K562 (cell line): ENCODE results near the gene BTBD1. TPM values are rescaled to one million over a fixed set of nuclear protein-coding genes. Genes with fewer than 3 reads are reported as not detected.
A peak's percentile ranks its signal among the peaks of the same experiment; 100 is the strongest.

Source experiments
- ARID4B ChIP-seq: sonication (generic); formaldehyde crosslinking; IDR thresholded peaks from 2 replicates; pipeline ENCODE4 v1.8.0; 2022; ENCODE audit warnings: mild to moderate bottlenecking, missing genetic modification reagents
- BRD4 ChIP-seq: fragments of 200-600 bp; sonication (generic); IDR thresholded peaks from 2 replicates; pipeline ENCODE4 v1.6.1; 2017; ENCODE audit warnings: inconsistent platforms
- CBX3 ChIP-seq, 2 experiments: IDR thresholded peaks; 1 replicate in 1 of 2; 2 replicates in 1 of 2; pipeline ENCODE4 v1.6.1; 2012; ENCODE audit warnings: inconsistent platforms in 2 of 2, low read length in 2 of 2, borderline replicate concordance in 1 of 2, control low read depth in 1 of 2
- CCNT2 ChIP-seq: IDR thresholded peaks from 2 replicates; pipeline ENCODE4 v1.6.1; 2011; ENCODE audit warnings: borderline replicate concordance, low read depth, mild to moderate bottlenecking, moderate library complexity, mixed read lengths, low read length; ENCODE audit not compliant: insufficient read length; ENCODE audit errors: extremely low read depth
- FOXM1 ChIP-seq, 2 experiments: fragments of 450-650 bp in 1 of 2; sonication (generic) in 1 of 2; formaldehyde crosslinking in 1 of 2; IDR thresholded peaks; 2 replicates each; pipeline versions ENCODE4 v1.6.1 to v1.9.0; 2017 to 2022; ENCODE audit warnings: low read depth in 2 of 2, mild to moderate bottlenecking in 2 of 2, missing genetic modification reagents in 1 of 2, moderate library complexity in 1 of 2
- KDM5B ChIP-seq: fragments of 200-600 bp; sonication (generic); IDR thresholded peaks from 2 replicates; pipeline ENCODE4 v1.6.1; 2012; ENCODE audit warnings: low read depth, mild to moderate bottlenecking, moderate library complexity, low read length, control low read depth, inconsistent platforms; ENCODE audit not compliant: insufficient replicate concordance
- RBM39 ChIP-seq: fragments of 200-400 bp; formaldehyde crosslinking; optimal IDR thresholded peaks from 2 replicates; pipeline ENCODE3; 2018; ENCODE audit warnings: low read depth, low read length
- STAT6 ChIP-seq: sonication (generic); formaldehyde crosslinking; IDR thresholded peaks from 2 replicates; pipeline ENCODE4 v1.8.1; 2023; ENCODE audit warnings: mild to moderate bottlenecking, missing genetic modification reagents
- THRAP3 ChIP-seq: fragments of 450-650 bp; IDR thresholded peaks from 2 replicates; pipeline ENCODE4 v1.6.1; 2016; ENCODE audit warnings: mild to moderate bottlenecking, inconsistent platforms, borderline replicate concordance
- ZNF449 ChIP-seq: fragments of 250-450 bp; sonication (Bioruptor Pico); IDR thresholded peaks from 2 replicates; pipeline ENCODE4 v1.8.0; 2022; ENCODE audit warnings: moderate library complexity, mild to moderate bottlenecking, inconsistent platforms
- polyA plus RNA-seq, 8 experiments: library from polyadenylated mRNA; depleted of rRNA in 4 of 8; stranded (reverse) in 5 of 8; unstranded in 3 of 8; fragments of >200 nt; fragmentation: Nextera tagmentation in 2 of 8; fragmentation: Illumina TruSeq in 1 of 8; extraction: Ambion mirVana in 2 of 8; extraction: Trizol in 1 of 8; gene quantifications; 2 replicates each; pipeline versions ENCODE4 v1.2.1 to v1.2.3, GENCODE V29; 2011 to 2014; ENCODE audit warnings: inconsistent platforms in 1 of 8, missing spikeins in 1 of 8
- total RNA-seq, 7 experiments: library from RNA; depleted of rRNA in 6 of 7; stranded (reverse); fragments of >200 nt in 6 of 7; fragmentation: Illumina TruSeq in 2 of 7; extraction: Trizol in 2 of 7; gene quantifications; 2 replicates each; pipeline versions ENCODE4 v1.2.1 to v1.2.3, GENCODE V29; 2011 to 2021; ENCODE audit warnings: low replicate concordance in 1 of 7
- TF ChIP-seq, protein P1 (sequence below): fragments of 150-350 bp; IDR thresholded peaks from 2 replicates; pipeline ENCODE4 v1.6.1; 2014; ENCODE audit warnings: low read depth, mild to moderate bottlenecking, low read length, borderline replicate concordance

The BTBD1 gene
- total and polyA plus RNA-seq, 9 of the 15 experiments (the other 6 are each of a cell fraction or from before 2014, with no cell fraction given) = 19.4 to 106 (median 90.4) TPM

DNA sequence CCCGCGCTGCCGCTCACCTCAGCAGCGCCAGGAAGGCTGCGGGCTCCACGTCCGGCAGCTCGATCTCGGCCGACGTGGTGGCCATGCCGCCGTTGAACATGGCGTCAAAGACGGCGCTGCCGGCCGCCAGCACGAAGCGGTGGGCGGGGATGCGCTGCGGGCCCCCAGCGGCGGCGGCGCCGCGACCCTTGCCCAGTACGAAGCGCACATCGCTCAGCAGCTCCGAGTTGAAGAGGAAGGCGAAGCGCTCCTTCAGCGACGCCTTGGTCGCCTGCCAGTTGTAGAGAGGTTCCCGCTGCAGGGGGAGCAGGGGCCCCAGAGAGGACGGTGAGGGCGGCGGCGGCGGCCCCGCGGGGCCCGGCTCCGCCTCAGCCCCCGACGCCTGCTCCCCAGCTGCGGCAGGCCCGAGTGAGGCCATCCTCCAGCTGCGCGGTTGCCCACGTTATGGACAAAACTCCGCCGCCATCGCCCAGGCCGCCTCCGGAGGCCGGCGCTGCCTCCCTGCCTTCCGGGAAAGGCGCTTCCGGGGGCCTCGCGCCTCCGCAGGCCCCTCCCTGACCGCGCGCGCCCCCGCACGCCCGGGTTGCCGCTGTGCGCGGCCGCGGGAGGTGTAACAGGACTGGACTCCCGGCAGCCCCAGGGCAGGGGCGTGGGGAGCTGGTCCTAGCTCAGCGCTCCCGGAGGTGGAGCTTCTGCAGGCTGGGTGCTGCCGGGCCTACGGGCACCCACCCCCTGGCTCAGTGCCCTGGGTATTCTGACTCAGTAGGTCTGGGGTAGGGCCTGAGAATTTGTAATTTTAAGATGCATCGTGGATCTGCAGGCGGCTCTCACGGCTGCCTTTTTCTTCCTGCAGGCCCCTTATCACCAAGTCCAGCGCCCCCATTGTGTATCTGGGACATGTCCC, at the start of gene BTBD1 (continued):
- TF ChIP-seq, protein P1, sequence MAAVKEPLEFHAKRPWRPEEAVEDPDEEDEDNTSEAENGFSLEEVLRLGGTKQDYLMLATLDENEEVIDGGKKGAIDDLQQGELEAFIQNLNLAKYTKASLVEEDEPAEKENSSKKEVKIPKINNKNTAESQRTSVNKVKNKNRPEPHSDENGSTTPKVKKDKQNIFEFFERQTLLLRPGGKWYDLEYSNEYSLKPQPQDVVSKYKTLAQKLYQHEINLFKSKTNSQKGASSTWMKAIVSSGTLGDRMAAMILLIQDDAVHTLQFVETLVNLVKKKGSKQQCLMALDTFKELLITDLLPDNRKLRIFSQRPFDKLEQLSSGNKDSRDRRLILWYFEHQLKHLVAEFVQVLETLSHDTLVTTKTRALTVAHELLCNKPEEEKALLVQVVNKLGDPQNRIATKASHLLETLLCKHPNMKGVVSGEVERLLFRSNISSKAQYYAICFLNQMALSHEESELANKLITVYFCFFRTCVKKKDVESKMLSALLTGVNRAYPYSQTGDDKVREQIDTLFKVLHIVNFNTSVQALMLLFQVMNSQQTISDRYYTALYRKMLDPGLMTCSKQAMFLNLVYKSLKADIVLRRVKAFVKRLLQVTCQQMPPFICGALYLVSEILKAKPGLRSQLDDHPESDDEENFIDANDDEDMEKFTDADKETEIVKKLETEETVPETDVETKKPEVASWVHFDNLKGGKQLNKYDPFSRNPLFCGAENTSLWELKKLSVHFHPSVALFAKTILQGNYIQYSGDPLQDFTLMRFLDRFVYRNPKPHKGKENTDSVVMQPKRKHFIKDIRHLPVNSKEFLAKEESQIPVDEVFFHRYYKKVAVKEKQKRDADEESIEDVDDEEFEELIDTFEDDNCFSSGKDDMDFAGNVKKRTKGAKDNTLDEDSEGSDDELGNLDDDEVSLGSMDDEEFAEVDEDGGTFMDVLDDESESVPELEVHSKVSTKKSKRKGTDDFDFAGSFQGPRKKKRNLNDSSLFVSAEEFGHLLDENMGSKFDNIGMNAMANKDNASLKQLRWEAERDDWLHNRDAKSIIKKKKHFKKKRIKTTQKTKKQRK = no peak
- no peak for TF ChIP-seq FOXM1 (IDR thresholded peaks at IDR 0.05; ENCODE audit: low read depth)
- peak; percentile 43; the same call in 1 of the 2 replicates for TF ChIP-seq FOXM1 (CRISPR knock-in tag; IDR thresholded peaks at IDR 0.05; ENCODE audit: low read depth)
- peak; percentile 98 for TF ChIP-seq KDM5B
- TF ChIP-seq ARID4B (CRISPR knock-in tag) = peak; percentile 82
- 0 out of 2 replicates have a peak, but pooled peaks have one; percentile 65 for TF ChIP-seq BRD4
- TF ChIP-seq CCNT2 = peak; percentile 96
- TF ChIP-seq ZNF449 (CRISPR knock-in tag) = 0 out of 2 replicates have a peak, but pooled peaks have one; percentile 34
- TF ChIP-seq THRAP3 = no peak
- TF ChIP-seq CBX3 (IDR thresholded peaks at IDR 0.05; ENCODE audit: borderline replicate concordance in 1 of 2, low read length in 2 of 2) = no peak
- TF ChIP-seq STAT6 (CRISPR knock-in tag) = no peak
- TF ChIP-seq RBM39 = no peak
